GM12891 (cell line): ENCODE results near the gene ZNF606.

Source experiments
- DNase-seq: peaks from one replicate; pipeline ENCODE4 v3.0.0; 2011; ENCODE audit warnings: low spot score; ENCODE audit not compliant: insufficient read length
- FAIRE-seq: peaks from 2 replicates; lab custom pipeline; 2011; peaks lifted over from hg19 to GRCh38; lab: Jason Lieb, UNC
- PAX5 ChIP-seq: IDR thresholded peaks from 2 replicates; pipeline ENCODE4 v1.6.1; 2011; ENCODE audit warnings: low read length, moderate library complexity, mild to moderate bottlenecking; ENCODE audit not compliant: insufficient read depth, severe bottlenecking
- POLR2A ChIP-seq: IDR thresholded peaks from 2 replicates; pipeline ENCODE4 v1.6.1; 2011; ENCODE audit warnings: low read depth, low read length, control low read depth
- POLR2AphosphoS5 ChIP-seq: IDR thresholded peaks from 2 replicates; pipeline ENCODE4 v1.6.1; 2011; ENCODE audit warnings: low read depth, low read length, control low read depth
- POU2F2 ChIP-seq: IDR thresholded peaks from 2 replicates; pipeline ENCODE4 v1.6.1; 2011; ENCODE audit warnings: low read depth, mild to moderate bottlenecking, control low read depth, low read length, moderate library complexity
- SPI1 ChIP-seq: IDR thresholded peaks from 2 replicates; pipeline ENCODE4 v1.6.1; 2011; ENCODE audit warnings: low read depth, low read length, control low read depth
- TAF1 ChIP-seq: IDR thresholded peaks from 2 replicates; pipeline ENCODE4 v1.6.1; 2011; ENCODE audit warnings: low read depth, low read length, control low read depth

The ZNF606 gene

GRCh38 chr19:58038688-58039204 is 36.1 kb upstream of the ZNF606 start:
- DNase-seq = no peak
- FAIRE-seq = no peak
- no peak for TF ChIP-seq SPI1
- no peak for TF ChIP-seq POU2F2
- TF ChIP-seq PAX5 = no peak
- TF ChIP-seq POLR2A = no peak
- TF ChIP-seq TAF1 = no peak
- no peak for TF ChIP-seq POLR2AphosphoS5

DNA sequence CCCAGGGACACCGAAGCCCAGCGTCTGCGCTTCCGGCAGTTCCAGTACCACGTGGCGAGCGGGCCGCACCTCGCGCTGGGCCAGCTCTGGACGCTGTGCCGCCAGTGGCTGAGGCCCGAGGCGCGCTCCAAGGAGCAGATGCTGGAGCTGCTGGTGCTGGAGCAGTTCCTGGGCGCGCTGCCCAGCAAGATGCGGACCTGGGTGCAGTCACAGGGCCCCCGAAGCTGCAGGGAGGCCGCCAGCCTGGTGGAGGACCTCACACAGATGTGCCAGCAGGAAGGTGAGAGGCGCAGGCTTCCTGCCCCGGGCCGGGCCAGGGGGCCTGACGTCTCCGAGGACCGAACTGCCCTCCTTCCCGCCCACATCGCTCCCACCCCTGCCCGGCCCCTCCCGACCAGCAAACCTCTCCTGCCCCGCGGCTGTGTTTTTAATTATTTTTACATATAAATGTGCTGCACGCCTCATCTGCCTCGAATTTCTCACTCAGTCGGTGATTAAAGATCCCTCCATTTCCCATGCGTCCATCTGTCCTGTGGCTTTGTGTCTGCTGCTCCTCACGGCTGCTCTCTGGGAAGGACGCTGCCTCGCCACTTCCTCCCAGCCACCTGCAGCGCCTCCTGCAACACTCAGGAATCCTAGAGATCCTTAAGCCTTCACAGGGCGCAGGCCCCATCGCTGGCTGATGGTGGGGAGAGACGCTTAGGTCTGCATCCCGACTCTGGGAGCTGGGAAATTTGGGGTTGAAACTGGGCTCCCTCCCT is 35.5 kb upstream of the ZNF606 start:
- DNase-seq = no peak
- no peak for FAIRE-seq
- TF ChIP-seq POLR2A (no peak), PAX5 (no peak), POU2F2 (no peak)

DNA sequence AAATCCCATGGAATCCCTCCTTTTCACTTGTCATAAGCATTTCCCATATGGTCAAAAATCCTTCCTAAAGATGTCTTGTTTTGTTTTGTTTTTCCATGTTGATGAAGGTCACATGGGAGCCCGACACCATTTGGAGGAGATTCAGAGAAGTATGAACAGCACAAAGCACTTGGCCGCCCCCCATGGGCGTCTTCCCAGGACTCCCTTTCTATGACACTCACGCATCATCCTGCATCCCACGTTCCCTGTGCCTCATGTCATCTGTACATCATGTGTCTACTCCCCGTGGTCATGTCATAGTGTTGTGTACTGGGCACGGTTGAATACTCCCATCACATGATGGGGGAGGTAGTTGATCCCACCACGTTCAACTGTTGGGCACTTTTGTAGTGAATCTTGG is 33.2 kb upstream of the ZNF606 start:
- no peak for DNase-seq
- TF ChIP-seq POLR2A (no peak), TAF1 (no peak), PAX5 (no peak), POLR2AphosphoS5 (no peak), SPI1 (no peak), POU2F2 (no peak)
- FAIRE-seq = no peak

- no peak for TF ChIP-seq POLR2AphosphoS5
- TF ChIP-seq SPI1 = no peak
- no peak for TF ChIP-seq PAX5
- no peak for TF ChIP-seq POU2F2
- no peak for TF ChIP-seq TAF1
- TF ChIP-seq POLR2A = no peak
- no peak for FAIRE-seq
- DNase-seq = no peak
Observed at GRCh38 chr19:58034477-58034793, 31.8 kb upstream of the ZNF606 start.

- TF ChIP-seq SPI1 (no peak), POLR2AphosphoS5 (no peak), POLR2A (no peak), PAX5 (no peak), TAF1 (no peak), POU2F2 (no peak)
- no peak for DNase-seq
- no peak for FAIRE-seq
Observed at GRCh38 chr19:58033741-58034476, 31.3 kb upstream of the ZNF606 start, which contains the start of gene ZSCAN1. ZSCAN1 (plus strand) TSS chr19:58034025; CDS start chr19:58037837, 3,812 bp downstream.

DNA sequence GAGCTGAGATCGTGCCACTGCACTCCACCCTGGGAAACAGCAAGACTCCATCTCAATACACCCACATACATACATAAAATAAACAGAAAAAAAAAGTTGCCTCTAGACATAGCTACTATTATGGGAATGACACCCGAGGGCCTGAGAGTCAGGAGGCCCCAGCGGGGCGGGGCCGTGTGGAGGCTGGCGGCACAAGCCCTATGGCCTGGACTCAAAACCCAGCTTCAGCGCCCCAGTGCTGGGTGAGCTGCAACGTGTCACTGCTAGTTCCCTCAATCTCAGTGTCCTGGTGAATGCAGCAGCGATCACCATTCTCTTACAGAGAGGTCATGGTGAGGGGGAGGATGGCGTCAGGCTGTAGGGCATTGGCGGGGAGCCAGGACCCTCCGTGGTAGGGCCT is 22.0 kb upstream of the ZNF606 start:
- DNase-seq (no peak), FAIRE-seq (no peak)

DNA sequence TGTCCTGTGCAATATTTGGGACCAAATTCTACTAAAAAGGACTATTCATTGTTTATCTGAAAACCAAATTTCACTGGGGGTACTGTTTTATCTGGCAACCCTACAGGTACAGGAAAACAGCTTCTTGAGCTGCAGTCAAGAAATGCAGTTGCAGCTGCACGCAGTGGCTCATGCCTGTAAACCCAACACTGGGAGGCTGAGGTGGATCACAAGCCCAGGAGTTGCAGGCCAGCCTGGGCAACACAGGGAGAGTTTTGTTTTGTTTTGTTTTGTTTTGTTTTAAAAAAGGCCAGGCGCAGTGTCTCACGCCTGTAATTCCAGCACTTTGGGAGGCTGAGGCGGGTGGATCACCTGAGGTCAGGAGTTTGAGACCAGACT is 19.7 kb upstream of the ZNF606 start:
- FAIRE-seq (no peak), DNase-seq (no peak)
- TF ChIP-seq POU2F2 = no peak
- TF ChIP-seq PAX5 = no peak
- TF ChIP-seq POLR2A = no peak
- no peak for TF ChIP-seq TAF1
- TF ChIP-seq POLR2AphosphoS5 = no peak
- TF ChIP-seq SPI1 = no peak

More for the DNA sequence above, 22.0 kb upstream of the ZNF606 start:
- TF ChIP-seq TAF1 (no peak), PAX5 (no peak), POLR2A (no peak), POLR2AphosphoS5 (no peak), SPI1 (no peak), POU2F2 (no peak)

DNA sequence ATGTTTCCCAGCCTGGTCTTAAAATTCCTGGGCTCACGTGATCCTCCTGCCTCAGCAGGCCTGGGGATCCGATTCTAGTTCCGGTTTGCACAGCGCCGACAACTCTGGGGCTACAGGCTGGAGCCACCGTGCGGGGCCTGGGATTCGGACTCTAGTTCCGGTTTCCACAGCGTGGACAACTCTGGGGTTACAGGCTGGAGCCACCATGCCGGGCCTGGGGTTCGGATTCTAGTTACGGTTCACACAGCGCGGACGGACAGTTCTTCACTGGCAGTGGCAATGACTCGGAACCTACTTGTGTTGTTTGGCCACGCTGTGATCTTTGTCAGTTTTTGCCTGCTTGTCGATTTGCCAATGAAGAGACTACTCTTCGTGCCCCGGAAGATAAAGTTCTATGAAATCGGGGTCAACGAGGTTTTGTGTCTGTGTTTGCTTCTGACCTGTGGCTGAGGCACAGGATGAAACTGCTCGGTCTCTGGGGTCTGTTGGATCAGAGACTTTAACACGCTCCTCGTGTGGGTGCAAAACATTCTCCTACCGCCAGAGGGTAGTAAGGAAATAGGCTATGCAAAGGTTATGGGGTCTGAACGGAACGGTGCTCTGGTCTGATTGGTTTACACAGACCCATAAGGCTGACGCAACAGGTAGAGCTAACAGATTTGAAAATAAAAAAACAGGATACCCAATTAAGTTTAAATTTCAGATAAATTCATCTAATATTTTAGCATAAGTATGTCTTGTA is 19.1 kb upstream of the ZNF606 start:
- DNase-seq = no peak
- no peak for TF ChIP-seq POU2F2
- TF ChIP-seq POLR2AphosphoS5 = no peak
- TF ChIP-seq PAX5 = no peak
- TF ChIP-seq POLR2A = no peak
- TF ChIP-seq TAF1 = no peak
- no peak for TF ChIP-seq SPI1
- FAIRE-seq = no peak

GRCh38 chr19:58020129-58020528 is 17.5 kb upstream of the ZNF606 start:
- FAIRE-seq (no peak), DNase-seq (no peak)
- TF ChIP-seq TAF1 (no peak), POU2F2 (no peak), POLR2AphosphoS5 (no peak), SPI1 (no peak), POLR2A (no peak), PAX5 (no peak)
